ENCODE results near the gene TBX2.

Gene TBX2

GRCh38 chr17:61413661-61414126 lies 14.1 kb downstream of the TBX2 start:
- no peak for DNase-seq (ENCODE audit: low read depth)
- TF ChIP-seq CTCF (IDR thresholded peaks at IDR 0.05; ENCODE audit: low read depth, low read length, missing control alignments), result no peak
- H3K4me3 ChIP-seq (ENCODE audit: low read depth, low read length), result no peak overlapping the region
- in situ Hi-C loops (cut with HindIII; ENCODE audit: low sequenced_read_pairs), result no loop called here

DNA sequence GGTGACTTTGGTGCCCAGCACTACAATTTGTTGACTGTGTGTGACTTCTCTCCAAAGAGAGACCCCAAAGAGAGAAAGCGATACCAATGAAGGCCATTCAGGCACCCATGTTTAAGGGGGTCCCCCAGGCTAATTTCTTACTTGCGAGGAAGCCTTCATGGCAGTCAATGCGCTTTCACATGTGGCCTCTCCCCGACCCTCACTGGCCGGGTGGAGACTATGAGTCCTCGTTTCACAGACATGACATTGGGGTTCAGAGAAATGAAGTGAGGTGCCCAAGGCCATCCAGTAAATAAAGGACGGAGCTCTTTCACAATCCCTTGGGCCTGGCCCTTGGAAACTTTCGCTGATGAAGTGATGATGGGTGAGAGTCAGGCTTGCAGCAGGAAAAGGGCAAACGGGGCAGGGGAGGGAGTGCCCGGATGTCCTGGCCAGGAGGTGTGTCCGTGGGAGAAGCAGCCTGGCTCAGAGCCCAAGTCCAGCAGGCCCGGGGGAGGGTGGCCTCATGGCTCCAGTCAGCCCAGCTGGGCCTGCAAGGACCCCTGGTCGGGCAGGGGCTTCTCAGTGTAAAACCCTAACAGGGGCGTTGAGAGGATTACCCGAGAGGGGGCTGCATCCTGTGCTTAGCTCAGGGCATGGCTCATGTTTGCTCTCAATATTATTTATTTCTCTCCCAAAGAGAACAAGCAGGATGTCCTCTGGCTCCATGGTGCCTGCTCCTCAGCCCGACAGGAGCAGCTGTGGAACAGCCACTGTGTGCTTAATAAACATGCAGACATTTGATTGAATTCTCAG lies 14.7 kb downstream of the TBX2 start:
- H3K4me3 ChIP-seq (ENCODE audit: low read depth, low read length), result no peak overlapping the region
- TF ChIP-seq CTCF (IDR thresholded peaks at IDR 0.05; ENCODE audit: low read depth, low read length, missing control alignments), result no peak
- no peak for DNase-seq (ENCODE audit: low read depth)
- in situ Hi-C loops (cut with HindIII; ENCODE audit: low sequenced_read_pairs), result no loop called here

- no peak for DNase-seq (ENCODE audit: low read depth)
- TF ChIP-seq CTCF (IDR thresholded peaks at IDR 0.05; ENCODE audit: low read depth, low read length, missing control alignments), result no peak
- in situ Hi-C loops (cut with HindIII; ENCODE audit: low sequenced_read_pairs), result no loop called here
- H3K4me3 ChIP-seq (ENCODE audit: low read depth, low read length), result no peak overlapping the region
These were observed 15.3 kb downstream of the TBX2 start for GRCh38 chr17:61414936-61415251.

GRCh38 chr17:61415374-61416210 lies 15.9 kb downstream of the TBX2 start:
- in situ Hi-C loops (cut with HindIII; ENCODE audit: low sequenced_read_pairs), result no loop called here

DNA sequence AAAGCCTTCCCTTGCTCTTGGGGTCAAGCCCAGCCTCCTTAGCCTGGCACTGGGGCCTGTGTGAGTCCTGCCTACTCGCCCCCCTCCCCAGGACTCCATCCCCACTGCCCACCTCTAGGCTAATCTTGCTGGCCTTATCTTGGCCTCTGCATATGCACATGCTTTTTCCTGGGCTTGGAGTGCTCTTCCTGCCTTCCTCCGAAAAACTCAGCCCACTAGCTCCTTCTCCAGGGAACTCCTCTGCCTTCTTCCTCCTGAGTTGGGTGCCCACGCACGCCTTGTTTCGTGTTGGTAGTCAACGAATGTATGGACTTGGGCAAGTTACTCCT lies 16.5 kb downstream of the TBX2 start:
- no peak for DNase-seq (ENCODE audit: low read depth)
- no peak overlapping the region for H3K4me3 ChIP-seq (ENCODE audit: low read depth, low read length)
- TF ChIP-seq CTCF (IDR thresholded peaks at IDR 0.05; ENCODE audit: low read depth, low read length, missing control alignments), result no peak
- in situ Hi-C loops (cut with HindIII; ENCODE audit: low sequenced_read_pairs), result no loop called here

More at GRCh38 chr17:61415374-61416210, 15.9 kb downstream of the TBX2 start:
- no peak for TF ChIP-seq CTCF (IDR thresholded peaks at IDR 0.05; ENCODE audit: low read depth, low read length, missing control alignments)
- no peak for DNase-seq (ENCODE audit: low read depth)
- H3K4me3 ChIP-seq (ENCODE audit: low read depth, low read length), result no peak overlapping the region

GRCh38 chr17:61416540-61417363 lies 17.1 kb downstream of the TBX2 start:
- peak; percentile 94 for TF ChIP-seq CTCF (IDR thresholded peaks at IDR 0.05; ENCODE audit: low read depth, low read length, missing control alignments)
- in situ Hi-C loops (cut with HindIII; ENCODE audit: low sequenced_read_pairs), result no loop called here
- DNase-seq (ENCODE audit: low read depth), result peak; percentile 53
- peak overlapping the region; percentile 11 for H3K4me3 ChIP-seq (ENCODE audit: low read depth, low read length)

All from astrocyte of the cerebellum (primary cell).